GM11168 (cell line): ENCODE results near the gene U2AF2.

Experiments used
- in situ Hi-C: fragments of 300-500 bp; cut with MboI; formaldehyde crosslinking; loops from one replicate; pipeline ENCODE4 v1.12.0; 2022; ENCODE audit warnings: low sequenced_read_pairs; ENCODE audit not compliant: unreplicated experiment

Gene U2AF2

GRCh38 chr19:55621205-55621672 lies 33.6 kb upstream of the U2AF2 start:
- in situ Hi-C loops = no loop called here

DNA sequence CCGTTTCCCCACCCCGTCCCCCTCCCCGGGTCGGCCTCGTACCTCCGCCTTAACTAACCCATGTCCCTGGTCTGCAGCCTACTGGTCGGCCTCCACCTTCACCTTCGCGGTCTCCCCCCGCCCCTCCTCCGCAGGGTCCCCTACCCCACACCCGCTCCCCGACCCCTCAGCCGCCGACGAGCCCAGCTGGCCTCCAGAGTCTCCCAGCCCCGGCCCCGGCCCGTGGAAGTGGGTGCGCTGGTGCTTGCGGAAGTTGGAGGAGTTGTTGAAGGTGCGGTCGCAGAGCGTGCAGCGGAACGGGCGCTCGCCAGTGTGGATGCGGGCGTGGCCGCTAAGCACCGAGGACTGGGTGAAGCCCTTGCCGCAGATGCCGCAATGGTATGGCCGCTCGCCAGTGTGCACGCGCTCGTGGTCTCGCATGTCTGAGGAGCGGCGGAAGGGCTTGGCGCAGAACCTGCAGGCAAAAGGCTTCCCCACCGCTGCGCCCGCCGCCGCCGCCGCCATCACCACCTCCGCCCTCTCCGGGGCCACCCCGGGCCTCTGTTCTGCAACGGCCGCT lies 33.1 kb upstream of the U2AF2 start:
- in situ Hi-C loops = no loop called here

- in situ Hi-C loops = no loop called here
These were observed 32.4 kb upstream of the U2AF2 start for GRCh38 chr19:55622242-55622969.

- in situ Hi-C loops = no loop called here
These were observed 31.7 kb upstream of the U2AF2 start for GRCh38 chr19:55623130-55623529.

- in situ Hi-C loops = no loop called here
These were observed 31.3 kb upstream of the U2AF2 start for GRCh38 chr19:55623561-55623960.

- in situ Hi-C loops = loop anchor here (5.0 kb wide), 1 partner anchor 107 kb away; no protein-coding TSS in a partner anchor
These were observed 30.5 kb upstream of the U2AF2 start, which contains the start of gene ZNF784 for GRCh38 chr19:55624109-55625003. Gene ZNF784, minus strand, starts transcription at chr19:55624566. Its CDS starts 5 bp downstream, at chr19:55624561.

GRCh38 chr19:55625004-55625326 lies 29.9 kb upstream of the U2AF2 start:
- in situ Hi-C loops = loop anchor here (5.0 kb wide), 1 partner anchor 108 kb away; no protein-coding TSS in a partner anchor

- in situ Hi-C loops = loop anchor here (5.0 kb wide), 1 partner anchor 109 kb away; no protein-coding TSS in a partner anchor
These were observed 28.5 kb upstream of the U2AF2 start for GRCh38 chr19:55626350-55626749.

DNA sequence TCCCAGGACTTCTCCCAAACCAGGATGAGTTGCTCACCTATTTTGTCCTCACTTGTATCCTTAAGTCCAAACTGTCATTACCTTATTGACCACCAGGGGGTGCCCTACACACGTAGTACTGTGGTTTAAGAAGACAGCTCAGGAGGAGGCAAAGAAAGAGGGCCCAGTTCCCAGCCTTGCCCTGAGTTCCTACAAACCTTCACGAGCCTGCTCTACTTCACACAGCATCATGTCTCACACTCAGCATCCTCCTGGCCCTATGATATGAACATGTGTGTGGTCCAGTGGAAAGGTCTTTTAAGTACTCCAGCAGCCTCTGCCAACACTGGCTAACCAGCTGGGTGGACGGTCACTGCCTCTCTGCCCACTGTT lies 22.4 kb upstream of the U2AF2 start:
- in situ Hi-C loops = no loop called here

- in situ Hi-C loops = no loop called here
These were observed 21.0 kb upstream of the U2AF2 start for GRCh38 chr19:55633861-55634260.

DNA sequence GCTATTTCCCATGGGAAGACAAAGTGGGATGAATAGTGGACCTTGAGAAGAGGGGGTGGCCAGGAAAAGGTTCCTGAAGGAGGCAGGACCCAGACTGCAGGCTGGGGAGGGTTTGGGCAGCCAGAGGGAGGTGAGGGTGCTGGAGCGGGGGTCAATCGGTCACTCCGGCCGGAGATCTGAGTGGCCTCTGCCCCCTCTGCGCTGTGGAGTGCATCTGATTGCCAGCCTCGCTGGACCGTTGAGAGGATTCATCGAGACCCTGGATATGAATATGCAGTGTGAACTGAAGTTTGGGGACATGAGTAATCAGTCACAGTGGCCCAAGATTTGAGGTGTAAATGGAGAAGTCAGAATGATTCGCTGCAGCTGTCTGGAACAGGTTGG lies 19.5 kb upstream of the U2AF2 start:
- in situ Hi-C loops = no loop called here

- in situ Hi-C loops = no loop called here
These were observed 18.9 kb upstream of the U2AF2 start for GRCh38 chr19:55635856-55636440.

GRCh38 chr19:55636723-55637122 lies 18.1 kb upstream of the U2AF2 start:
- in situ Hi-C loops = no loop called here

- in situ Hi-C loops = no loop called here
These were observed 17.3 kb upstream of the U2AF2 start for GRCh38 chr19:55637534-55637933.

- in situ Hi-C loops = no loop called here
These were observed 15.9 kb upstream of the U2AF2 start for GRCh38 chr19:55638864-55639359.

DNA sequence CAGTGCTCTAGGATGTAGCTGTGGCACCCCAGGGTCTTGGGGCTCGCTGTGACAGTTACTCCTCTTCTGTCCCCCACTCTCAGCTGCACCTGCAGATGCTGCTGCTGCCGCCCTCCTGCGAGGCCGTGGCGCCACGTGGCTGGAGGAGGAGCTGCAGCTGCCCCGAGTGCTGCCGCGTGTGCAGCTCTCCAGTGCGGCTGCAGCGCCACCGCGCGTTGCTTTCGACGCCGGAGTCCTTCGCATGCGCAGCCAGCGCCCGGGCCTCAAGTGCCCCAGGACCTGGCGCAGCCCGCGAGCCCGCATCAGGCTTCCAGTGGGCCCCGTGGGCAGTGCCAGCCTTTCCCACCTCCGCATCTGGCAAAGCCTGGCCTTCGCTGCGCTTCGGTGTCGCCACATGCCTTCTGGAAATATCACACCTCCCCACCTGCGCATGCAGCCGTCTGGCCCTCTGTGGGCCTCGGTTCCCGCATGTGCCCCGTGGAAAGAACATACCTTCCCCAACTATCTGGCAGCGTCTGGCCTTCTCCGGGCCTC lies 14.7 kb upstream of the U2AF2 start:
- in situ Hi-C loops = no loop called here

DNA sequence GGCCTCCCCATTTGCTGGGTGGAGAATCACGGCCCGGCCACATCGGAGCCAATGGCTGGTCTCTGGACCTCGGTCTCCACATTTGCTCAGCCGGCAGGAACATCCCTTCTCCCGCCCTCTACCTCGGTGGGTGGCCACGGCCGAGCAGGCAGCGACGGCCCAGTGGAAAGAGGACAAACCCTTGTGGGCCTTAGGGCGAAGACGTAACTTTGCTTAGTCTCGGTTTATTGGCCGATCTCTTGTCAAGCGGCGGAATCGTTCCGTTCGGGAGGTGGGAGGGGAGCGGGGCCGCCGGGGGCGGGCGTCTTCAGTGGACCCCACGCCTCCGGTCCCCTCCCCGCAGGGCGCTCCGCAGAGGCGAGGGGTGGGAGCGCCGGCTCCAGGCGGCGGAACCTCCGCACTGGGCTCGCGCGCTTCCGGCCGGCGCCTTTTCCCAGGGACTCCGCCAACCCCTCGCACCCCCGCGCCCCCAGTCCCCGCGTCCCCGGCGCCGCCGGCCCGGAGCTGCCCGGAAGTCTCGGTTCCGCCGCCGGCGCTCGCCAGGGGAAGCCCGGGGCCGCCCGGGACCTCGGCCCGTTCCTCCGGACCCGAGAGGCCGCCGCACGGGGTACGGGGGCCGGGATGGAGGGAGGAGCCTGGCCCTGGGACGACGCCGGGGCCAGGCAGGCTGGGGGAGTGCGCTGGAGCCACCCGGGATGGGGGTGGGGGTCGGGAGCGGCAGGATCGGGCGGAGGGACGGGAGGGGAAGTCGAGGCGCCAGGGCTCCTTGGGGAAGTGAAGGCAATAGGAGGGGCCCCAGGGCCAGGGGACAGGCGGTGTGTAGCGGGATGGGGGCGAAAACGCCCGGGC lies 14.0 kb upstream of the U2AF2 start, which contains the start of gene ZNF580:
ZNF580 (plus strand) TSS at position 426 of the 849 bp plus-strand sequence. CDS start 1,507 bp downstream, outside the sequence.
- in situ Hi-C loops = no loop called here

DNA sequence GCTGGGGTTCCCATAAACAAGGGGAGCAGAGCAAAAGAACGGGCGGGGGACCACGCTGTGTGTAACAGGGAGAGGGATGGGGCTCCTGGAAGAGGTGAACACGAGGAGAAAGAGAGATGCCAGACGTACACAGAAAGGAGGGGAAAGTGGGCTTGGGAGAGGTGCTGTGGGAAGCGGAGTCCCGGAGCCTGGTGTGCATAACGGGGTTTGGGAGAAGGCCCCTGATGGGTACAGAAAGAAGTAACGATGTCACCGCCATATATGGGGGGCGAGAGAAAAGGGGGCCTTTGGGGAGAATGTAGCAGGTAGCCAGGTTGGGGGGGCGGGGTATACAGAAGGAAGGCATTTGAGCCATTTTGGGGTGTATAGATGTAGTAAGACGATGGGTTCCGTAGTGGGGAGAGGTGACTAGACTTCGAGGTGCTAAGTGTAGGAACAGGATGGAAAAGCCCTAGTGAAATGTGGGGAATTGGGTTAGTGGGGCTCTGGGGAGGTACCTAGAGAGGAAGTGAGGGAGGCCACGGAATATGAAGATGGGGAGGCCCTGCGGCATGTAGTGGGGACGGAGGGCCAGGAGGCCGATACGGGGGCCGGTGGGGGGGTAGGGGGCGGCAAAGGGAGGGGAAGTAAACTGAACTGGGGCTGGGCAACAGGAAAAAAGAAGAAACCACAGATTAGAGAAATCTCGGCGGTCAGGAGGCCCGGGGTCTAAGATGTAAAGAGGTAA lies 13.2 kb upstream of the U2AF2 start:
- in situ Hi-C loops = no loop called here
